BE2C (cell line): ENCODE data around the gene SECTM1.
"Not testable (repeated sequence)": the region's sequence is repeated elsewhere in the genome, so short reads cannot be mapped to it uniquely, and the experiment has no call there.

Experiments used
- DNase-seq: peaks from one replicate; pipeline ENCODE4 v3.0.0-alpha.2; 2020
- H3K27me3 ChIP-seq: fragments of 250-450 bp; sonication (Bioruptor Pico); 2 replicates; pipeline ENCODE4 v1.5.1; 2020; ENCODE audit warnings: mild to moderate bottlenecking
- H3K36me3 ChIP-seq: fragments of 250-450 bp; sonication (Bioruptor Pico); 2 replicates; pipeline ENCODE4 v1.5.1; 2020; ENCODE audit warnings: mild to moderate bottlenecking
- H3K4me1 ChIP-seq: fragments of 250-450 bp; sonication (Bioruptor Pico); 2 replicates; pipeline ENCODE4 v1.5.1; 2020
- H3K4me3 ChIP-seq: 2 replicates; pipeline ENCODE4 v1.5.1; 2011; ENCODE audit warnings: low read depth, low read length
- H3K9me3 ChIP-seq: fragments of 250-450 bp; sonication (Bioruptor Pico); 2 replicates; pipeline ENCODE4 v1.5.1; 2020
- TF ChIP-seq, protein P1 (sequence below): IDR thresholded peaks from 2 replicates; pipeline ENCODE4 v1.5.1; 2012; ENCODE audit warnings: mild to moderate bottlenecking, low read depth, low read length

The SECTM1 gene

GRCh38 chr17:82369211-82369610 is 35.6 kb upstream of the SECTM1 start:
- H3K9me3 ChIP-seq, result no peaks in the 10 kb centered on the region
- H3K4me3 ChIP-seq, result no peak overlapping the region
- no peaks in the 10 kb centered on the region; the same call in 1 of the 2 replicates for H3K4me1 ChIP-seq
- TF ChIP-seq, protein P1, sequence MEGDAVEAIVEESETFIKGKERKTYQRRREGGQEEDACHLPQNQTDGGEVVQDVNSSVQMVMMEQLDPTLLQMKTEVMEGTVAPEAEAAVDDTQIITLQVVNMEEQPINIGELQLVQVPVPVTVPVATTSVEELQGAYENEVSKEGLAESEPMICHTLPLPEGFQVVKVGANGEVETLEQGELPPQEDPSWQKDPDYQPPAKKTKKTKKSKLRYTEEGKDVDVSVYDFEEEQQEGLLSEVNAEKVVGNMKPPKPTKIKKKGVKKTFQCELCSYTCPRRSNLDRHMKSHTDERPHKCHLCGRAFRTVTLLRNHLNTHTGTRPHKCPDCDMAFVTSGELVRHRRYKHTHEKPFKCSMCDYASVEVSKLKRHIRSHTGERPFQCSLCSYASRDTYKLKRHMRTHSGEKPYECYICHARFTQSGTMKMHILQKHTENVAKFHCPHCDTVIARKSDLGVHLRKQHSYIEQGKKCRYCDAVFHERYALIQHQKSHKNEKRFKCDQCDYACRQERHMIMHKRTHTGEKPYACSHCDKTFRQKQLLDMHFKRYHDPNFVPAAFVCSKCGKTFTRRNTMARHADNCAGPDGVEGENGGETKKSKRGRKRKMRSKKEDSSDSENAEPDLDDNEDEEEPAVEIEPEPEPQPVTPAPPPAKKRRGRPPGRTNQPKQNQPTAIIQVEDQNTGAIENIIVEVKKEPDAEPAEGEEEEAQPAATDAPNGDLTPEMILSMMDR, result no peak
- no peak for DNase-seq
- H3K36me3 ChIP-seq, result no peaks in the 10 kb centered on the region
- H3K27me3 ChIP-seq, result peaks cover 26% of the 10 kb centered on the region

DNA sequence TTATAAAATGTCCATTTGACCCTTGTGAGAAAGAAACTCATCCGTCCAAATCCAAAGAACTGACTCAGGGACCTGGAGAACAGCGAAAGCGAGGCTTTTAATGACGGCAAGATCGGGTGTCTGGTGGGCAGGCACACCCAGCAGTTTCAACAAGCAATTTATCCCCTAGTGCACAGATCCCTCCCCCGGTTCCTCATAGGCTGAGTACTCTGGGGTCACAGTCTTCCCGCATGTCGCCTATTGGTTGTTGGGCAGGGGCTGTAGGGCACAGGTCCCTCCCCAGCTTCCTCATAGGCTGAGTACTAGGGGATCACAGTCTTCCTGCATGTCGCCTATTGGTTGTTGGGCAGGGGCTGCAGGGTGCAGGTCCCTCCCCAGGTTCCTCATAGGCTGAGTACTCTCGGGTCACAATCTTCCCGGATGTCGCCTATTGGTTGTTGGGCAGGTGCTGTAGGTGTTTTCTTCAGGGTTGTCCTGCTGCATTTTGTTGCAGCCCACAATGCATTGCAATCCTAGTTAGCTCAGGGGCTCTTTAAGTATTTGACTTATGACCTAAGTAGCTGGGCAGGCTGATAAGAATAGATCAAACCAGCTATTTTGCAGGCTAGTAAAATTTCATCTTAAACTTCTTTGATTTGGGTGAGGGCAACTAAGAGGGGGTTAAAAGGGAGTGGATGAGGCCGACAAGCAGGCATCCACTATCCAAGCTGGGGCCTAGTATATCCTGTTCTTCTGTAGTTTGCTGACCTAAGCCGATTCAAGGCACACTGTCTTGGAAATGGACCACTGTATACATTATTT is 34.4 kb upstream of the SECTM1 start:
- TF ChIP-seq, protein P1, result no peak
- Histone ChIP-seq H3K9me3 (no peaks in the 10 kb centered on the region), H3K4me1 (no peaks in the 10 kb centered on the region; the same call in 1 of the 2 replicates), H3K27me3 (peaks cover 20% of the 10 kb centered on the region), H3K36me3 (no peaks in the 10 kb centered on the region), H3K4me3 (peak overlapping the region; percentile 29; the same call in 1 of the 2 replicates)
- peak; percentile 87 for DNase-seq

GRCh38 chr17:82366749-82367148 is 33.2 kb upstream of the SECTM1 start:
- Histone ChIP-seq H3K36me3 (no peaks in the 10 kb centered on the region; the same call in 1 of the 2 replicates), H3K4me1 (no peaks in the 10 kb centered on the region; the same call in 1 of the 2 replicates), H3K4me3 (no peak overlapping the region), H3K9me3 (no peaks in the 10 kb centered on the region), H3K27me3 (peaks cover 11% of the 10 kb centered on the region)
- TF ChIP-seq, protein P1, result no peak
- no peak for DNase-seq

GRCh38 chr17:82365606-82366295 is 32.2 kb upstream of the SECTM1 start:
- DNase-seq, result no peak
- H3K27me3 ChIP-seq, result peaks cover under 1% of the 10 kb centered on the region; the same call in 1 of the 2 replicates
- TF ChIP-seq, protein P1, result no peak
- H3K36me3 ChIP-seq, result no peaks in the 10 kb centered on the region; the same call in 1 of the 2 replicates
- H3K4me3 ChIP-seq, result no peak overlapping the region
- H3K4me1 ChIP-seq, result no peaks in the 10 kb centered on the region; the same call in 1 of the 2 replicates
- no peaks in the 10 kb centered on the region for H3K9me3 ChIP-seq

- Histone ChIP-seq H3K9me3 (no peaks in the 10 kb centered on the region), H3K4me1 (peaks cover 10% of the 10 kb centered on the region)
- DNase-seq, result no peak
Observed at GRCh38 chr17:82361885-82362633, 28.5 kb upstream of the SECTM1 start.

DNA sequence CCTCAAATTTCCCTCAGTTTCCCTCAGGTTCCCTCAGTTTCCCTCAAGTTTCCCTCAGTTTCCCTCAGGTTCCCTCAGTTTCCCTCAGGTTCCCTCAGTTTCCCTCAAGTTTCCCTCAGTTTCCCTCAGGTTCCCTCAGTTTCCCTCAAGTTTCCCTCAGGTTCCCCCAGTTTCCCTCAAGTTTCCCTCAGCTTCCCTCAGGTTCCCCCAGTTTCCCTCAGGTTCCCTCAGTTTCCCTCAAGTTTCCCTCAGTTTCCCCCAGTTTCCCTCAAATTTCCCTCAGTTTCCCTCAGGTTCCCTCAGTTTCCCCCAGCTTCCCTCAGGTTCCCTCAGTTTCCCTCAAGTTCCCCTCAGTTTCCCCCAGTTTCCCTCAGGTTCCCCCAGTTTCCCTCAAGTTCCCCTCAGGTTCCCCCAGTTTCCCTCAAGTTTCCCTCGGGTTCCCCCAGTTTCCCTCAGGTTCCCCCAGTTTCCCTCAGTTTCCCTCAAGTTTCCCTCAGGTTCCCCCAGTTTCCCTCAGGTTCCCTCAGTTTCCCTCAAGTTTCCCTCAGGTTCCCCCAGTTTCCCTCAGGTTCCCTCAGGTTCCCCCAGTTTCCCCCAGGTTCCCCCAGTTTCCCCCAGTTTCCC is 26.0 kb upstream of the SECTM1 start:
- H3K9me3 ChIP-seq, H3K4me3 ChIP-seq, H3K4me1 ChIP-seq, H3K27me3 ChIP-seq, H3K36me3 ChIP-seq, DNase-seq: not testable (repeated sequence)

More at GRCh38 chr17:82361885-82362633, 28.5 kb upstream of the SECTM1 start:
- H3K4me3 ChIP-seq, result no peak overlapping the region
- TF ChIP-seq, protein P1, result no peak
- no peaks in the 10 kb centered on the region; the same call in 1 of the 2 replicates for H3K36me3 ChIP-seq
- H3K27me3 ChIP-seq, result no peaks in the 10 kb centered on the region
